NCI-H226 (cell line): Measurements from ENCODE around the gene RBM41.

Source experiments
- DNase-seq: peaks from one replicate; pipeline ENCODE4 v3.0.0-alpha.2; 2015

RBM41 gene

DNA sequence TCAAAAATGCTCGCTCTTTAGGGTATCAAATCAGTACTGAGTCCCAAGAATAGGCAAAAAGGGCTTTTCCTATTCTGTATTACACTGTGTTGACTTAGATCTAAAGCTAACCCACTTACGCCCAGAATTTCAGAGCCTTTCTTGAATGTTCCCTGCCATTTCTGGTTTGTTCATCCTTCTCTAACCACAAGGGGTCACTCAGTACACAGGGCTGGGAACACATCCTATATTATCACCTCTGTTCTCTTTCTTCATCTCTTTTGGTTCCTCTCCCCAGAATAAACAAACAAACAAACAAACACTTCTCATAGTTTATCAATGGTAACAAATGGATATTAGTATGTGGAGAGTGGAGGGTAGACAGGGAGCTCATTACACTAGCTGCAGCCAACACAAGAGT, 93.1 kb downstream of the RBM41 start:
- DNase-seq: no peak

DNA sequence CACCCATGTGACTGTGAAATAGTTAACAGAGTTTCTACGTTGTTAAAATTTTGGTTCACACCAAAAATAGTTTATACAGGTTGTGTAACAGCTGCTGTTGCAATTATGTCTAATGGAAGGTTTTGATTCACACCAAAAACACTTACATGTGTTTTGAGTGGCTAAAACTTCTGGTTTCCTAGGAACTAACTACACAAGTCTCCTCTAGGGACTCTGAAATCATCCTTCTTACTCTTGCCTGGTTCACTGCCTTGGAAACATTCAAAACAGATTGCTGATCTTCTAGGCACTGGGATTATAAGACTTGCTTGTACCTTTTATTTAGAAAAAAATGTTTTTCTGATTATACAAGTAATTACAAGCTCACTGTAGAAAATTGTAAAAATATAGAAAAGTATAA, 103.7 kb downstream of the RBM41 start:
- no peak for DNase-seq
